Lower leg skin (tissue), 4 donors: Measurements from ENCODE around the gene SEC31A. TPM values are rescaled to one million over a fixed set of nuclear protein-coding genes. Genes with fewer than 3 reads are reported as not detected.
"Not testable (repeated sequence)": the region's sequence is repeated elsewhere in the genome, so short reads cannot be mapped to it uniquely, and the experiment has no call there.

Experiments
- DNase-seq, 2 donors: peaks; one replicate each; pipeline ENCODE4 v3.0.0-alpha.2; 2019; ENCODE audit warnings: low spot score in 2 of 2
- H3K4me3 ChIP-seq: fragments of 200-600 bp; sonication (generic); 2 replicates; pipeline ENCODE4 v1.5.1; 2017; ENCODE audit warnings: mild to moderate bottlenecking, low read depth; ENCODE audit not compliant: poor library complexity, severe bottlenecking
- POLR2A ChIP-seq, 2 donors: fragments of 450-650 bp; IDR thresholded peaks; one replicate each; pipeline ENCODE4 v1.6.1; 2016 to 2017; ENCODE audit warnings: antibody characterized with exemption in 2 of 2, mild to moderate bottlenecking in 1 of 2, moderate library complexity in 1 of 2
- WGBS, 2 donors: methylation state at CpG; one replicate each; pipeline ENCODE4 v1.1.5; 2018; 5-methylcytosine and 5-hydroxymethylcytosine counted together
- intact Hi-C: fragments of 100-400 bp; cut with DNase I; formaldehyde crosslinking; loops from one replicate; pipeline ENCODE4 v1.15.0; 2023; ENCODE audit warnings: low total_unique reads
- total RNA-seq, 4 donors: library from RNA; depleted of rRNA; stranded (reverse); fragments of >200 nt; gene quantifications; one replicate each; pipeline ENCODE4 v1.1.0, GENCODE V29; 2016
- TF ChIP-seq, protein P1 (sequence below), 3 donors: fragments of 450-650 bp; IDR thresholded peaks; one replicate each; pipeline ENCODE4 v1.5.1; 2016; ENCODE audit warnings: antibody characterized with exemption in 3 of 3, mild to moderate bottlenecking in 3 of 3, moderate library complexity in 2 of 3

The SEC31A gene
- total RNA-seq, 4 donors from 2014 or later: 100 to 166 (median 118) TPM

- H3K4me3 ChIP-seq: no peak overlapping the region
- no peak for DNase-seq
- TF ChIP-seq POLR2A (IDR thresholded peaks at IDR 0.05): no peak
- TF ChIP-seq, protein P1, sequence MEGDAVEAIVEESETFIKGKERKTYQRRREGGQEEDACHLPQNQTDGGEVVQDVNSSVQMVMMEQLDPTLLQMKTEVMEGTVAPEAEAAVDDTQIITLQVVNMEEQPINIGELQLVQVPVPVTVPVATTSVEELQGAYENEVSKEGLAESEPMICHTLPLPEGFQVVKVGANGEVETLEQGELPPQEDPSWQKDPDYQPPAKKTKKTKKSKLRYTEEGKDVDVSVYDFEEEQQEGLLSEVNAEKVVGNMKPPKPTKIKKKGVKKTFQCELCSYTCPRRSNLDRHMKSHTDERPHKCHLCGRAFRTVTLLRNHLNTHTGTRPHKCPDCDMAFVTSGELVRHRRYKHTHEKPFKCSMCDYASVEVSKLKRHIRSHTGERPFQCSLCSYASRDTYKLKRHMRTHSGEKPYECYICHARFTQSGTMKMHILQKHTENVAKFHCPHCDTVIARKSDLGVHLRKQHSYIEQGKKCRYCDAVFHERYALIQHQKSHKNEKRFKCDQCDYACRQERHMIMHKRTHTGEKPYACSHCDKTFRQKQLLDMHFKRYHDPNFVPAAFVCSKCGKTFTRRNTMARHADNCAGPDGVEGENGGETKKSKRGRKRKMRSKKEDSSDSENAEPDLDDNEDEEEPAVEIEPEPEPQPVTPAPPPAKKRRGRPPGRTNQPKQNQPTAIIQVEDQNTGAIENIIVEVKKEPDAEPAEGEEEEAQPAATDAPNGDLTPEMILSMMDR (IDR thresholded peaks at IDR 0.05): no peak
- intact Hi-C loops: no loop called here
These were observed 30.8 kb upstream of the SEC31A start for GRCh38 chr4:82921795-82922194.

DNA sequence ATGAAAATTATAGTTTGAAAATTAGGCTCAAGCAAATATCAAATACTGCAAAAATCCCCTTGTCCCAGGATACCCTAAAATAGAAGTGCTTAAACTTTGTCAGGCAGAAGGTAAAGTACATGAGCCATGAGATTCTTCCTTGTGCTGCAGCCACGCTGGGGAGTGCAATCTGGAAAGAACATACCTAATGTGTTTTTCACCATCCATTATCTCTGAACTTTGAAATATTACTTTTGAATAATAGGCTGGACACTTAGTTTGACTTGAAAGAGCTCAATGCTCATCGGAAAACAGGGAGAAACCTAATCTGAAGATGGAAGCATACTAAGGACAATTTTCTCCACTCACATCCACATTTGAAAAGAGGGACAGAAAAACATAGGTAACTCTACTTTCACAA is 28.4 kb upstream of the SEC31A start:
- intact Hi-C loops: no loop called here
- WGBS, 2 donors: 88 to 93% methylated on average over 2 of the region's 2 CpGs
- H3K4me3 ChIP-seq: no peak overlapping the region

DNA sequence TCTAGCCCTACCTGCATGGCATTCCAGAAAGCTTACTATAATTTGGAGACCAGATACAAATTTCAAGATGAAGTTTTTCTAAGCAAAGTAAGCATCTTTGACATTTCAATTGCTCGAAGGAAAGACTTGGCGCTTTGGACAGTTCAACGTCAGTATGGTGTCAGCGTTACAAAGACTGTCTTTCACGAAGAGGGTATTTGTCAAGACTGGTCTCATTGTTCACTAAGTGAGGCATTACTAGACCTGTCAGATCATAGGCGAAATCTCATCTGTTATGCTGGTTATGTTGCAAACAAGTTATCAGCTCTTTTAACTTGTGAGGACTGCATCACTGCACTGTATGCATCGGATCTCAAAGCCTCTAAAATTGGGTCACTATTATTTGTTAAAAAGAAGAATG is 27.1 kb upstream of the SEC31A start:
- H3K4me3 ChIP-seq: no peak overlapping the region
- 87 to 89% methylated on average over 7 of the region's 7 CpGs for WGBS, 2 donors

More for the DNA sequence above, 28.4 kb upstream of the SEC31A start:
- TF ChIP-seq, protein P1 (IDR thresholded peaks at IDR 0.05): no peak
- TF ChIP-seq POLR2A (IDR thresholded peaks at IDR 0.05): no peak
- DNase-seq: no peak

GRCh38 chr4:82913968-82914367 is 23.0 kb upstream of the SEC31A start:
- intact Hi-C loops, H3K4me3 ChIP-seq, DNase-seq: not testable (repeated sequence)
- WGBS, 2 donors: 93 to 97% methylated on average over 2 of the region's 2 CpGs

More for the DNA sequence above, 27.1 kb upstream of the SEC31A start:
- intact Hi-C loops: no loop called here
- TF ChIP-seq, protein P1 (IDR thresholded peaks at IDR 0.05): no peak
- TF ChIP-seq POLR2A (IDR thresholded peaks at IDR 0.05): no peak
- DNase-seq: no peak

DNA sequence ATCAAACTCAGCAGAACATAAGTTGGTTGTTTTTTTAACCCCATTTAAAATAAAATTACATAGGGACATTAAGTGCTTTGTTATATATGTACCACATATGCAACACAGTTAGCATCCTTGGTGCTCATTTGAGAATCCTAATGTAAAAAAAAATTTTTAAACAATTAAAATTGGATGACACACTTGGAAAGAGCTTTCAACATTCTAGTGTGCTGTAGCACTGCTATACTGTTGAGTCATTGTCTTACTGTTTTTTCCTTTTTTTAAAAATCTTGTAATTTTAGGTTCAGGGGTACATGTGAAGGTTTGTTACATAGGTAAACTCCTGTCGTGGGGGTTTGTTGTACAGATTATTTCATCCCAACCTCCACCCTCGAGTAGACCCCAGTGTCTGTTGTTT is 22.4 kb upstream of the SEC31A start:
- DNase-seq: no peak
- H3K4me3 ChIP-seq: no peak overlapping the region
- intact Hi-C loops: no loop called here
- WGBS, 2 donors: 48 to 49% methylated on average over 2 of the region's 2 CpGs
- no peak for TF ChIP-seq POLR2A (IDR thresholded peaks at IDR 0.05)
- TF ChIP-seq, protein P1 (IDR thresholded peaks at IDR 0.05): no peak

DNA sequence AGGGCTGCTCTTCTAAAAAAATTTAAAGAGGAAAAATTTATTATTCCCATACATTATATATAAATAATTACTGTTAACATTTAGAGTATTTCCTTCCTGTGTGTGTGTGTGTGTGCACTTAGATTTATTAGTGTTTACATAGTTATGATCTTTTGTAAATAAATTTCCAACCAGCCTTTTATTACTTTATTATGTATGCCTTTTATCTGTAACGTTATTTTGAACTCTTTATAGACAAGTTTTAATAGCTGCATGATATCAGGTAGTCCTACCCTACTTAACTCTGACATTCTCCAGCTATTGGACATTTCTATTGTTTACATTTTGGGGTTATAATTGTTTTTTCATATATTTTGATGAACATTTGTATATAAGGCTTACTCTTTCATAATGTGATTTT is 18.4 kb upstream of the SEC31A start:
- H3K4me3 ChIP-seq: no peak overlapping the region
- 68 to 78% methylated on average over 1 of the region's 1 CpG for WGBS, 2 donors
- TF ChIP-seq, protein P1 (IDR thresholded peaks at IDR 0.05): no peak
- no peak for TF ChIP-seq POLR2A (IDR thresholded peaks at IDR 0.05)
- no peak for DNase-seq
- intact Hi-C loops: no loop called here
